ENCODE measurements around the gene LIMA1.

The LIMA1 gene

GRCh38 chr12:50198829-50199228 is 84.5 kb downstream of the LIMA1 start:
- Mint-ChIP-seq H3K36me3 (peaks cover 100% of the 10 kb centered on the region), H3K4me3 (no peak overlapping the region), H3K27ac (no peak overlapping the region), H3K4me1 (no peaks in the 10 kb centered on the region), H3K9me3 (no peaks in the 10 kb centered on the region)
- ATAC-seq (no peak), DNase-seq (ENCODE audit: low spot score in 2 of 2) (no peak)

- Mint-ChIP-seq H3K9me3 (no peaks in the 10 kb centered on the region), H3K4me1 (no peaks in the 10 kb centered on the region), H3K36me3 (peaks cover 97% of the 10 kb centered on the region), H3K4me3 (no peak overlapping the region), H3K27ac (no peak overlapping the region)
- no peak for ATAC-seq
- no peak for DNase-seq (ENCODE audit: low spot score in 2 of 2)
These were observed 86.0 kb downstream of the LIMA1 start for GRCh38 chr12:50197297-50197727.

- H3K4me3 Mint-ChIP-seq: no peak overlapping the region
- no peaks in the 10 kb centered on the region for H3K9me3 Mint-ChIP-seq
- no peaks in the 10 kb centered on the region for H3K4me1 Mint-ChIP-seq
- no peak for DNase-seq (ENCODE audit: low spot score in 2 of 2)
- no peak for ATAC-seq
- peaks cover 97% of the 10 kb centered on the region for H3K36me3 Mint-ChIP-seq
- no peak overlapping the region for H3K27ac Mint-ChIP-seq
These were observed 86.8 kb downstream of the LIMA1 start for GRCh38 chr12:50196537-50196936.

GRCh38 chr12:50195832-50196231 is 87.5 kb downstream of the LIMA1 start:
- no peaks in the 10 kb centered on the region for H3K4me1 Mint-ChIP-seq
- no peak overlapping the region for H3K27ac Mint-ChIP-seq
- DNase-seq (ENCODE audit: low spot score in 2 of 2) (no peak), ATAC-seq (no peak)
- H3K36me3 Mint-ChIP-seq: peaks cover 97% of the 10 kb centered on the region
- H3K4me3 Mint-ChIP-seq: no peak overlapping the region
- H3K9me3 Mint-ChIP-seq: no peaks in the 10 kb centered on the region

- no peaks in the 10 kb centered on the region for H3K9me3 Mint-ChIP-seq
- H3K36me3 Mint-ChIP-seq: peaks cover 91% of the 10 kb centered on the region
- DNase-seq (ENCODE audit: low spot score in 2 of 2): no peak
- no peak for ATAC-seq
- no peak overlapping the region for H3K27ac Mint-ChIP-seq
- H3K4me1 Mint-ChIP-seq: peaks cover 15% of the 10 kb centered on the region
- no peak overlapping the region for H3K4me3 Mint-ChIP-seq
These were observed 90.4 kb downstream of the LIMA1 start for GRCh38 chr12:50192908-50193307.

GRCh38 chr12:50192236-50192635 is 91.1 kb downstream of the LIMA1 start:
- peaks cover 22% of the 10 kb centered on the region for H3K4me1 Mint-ChIP-seq
- peaks cover 89% of the 10 kb centered on the region for H3K36me3 Mint-ChIP-seq
- ATAC-seq (no peak), DNase-seq (ENCODE audit: low spot score in 2 of 2) (no peak)
- no peaks in the 10 kb centered on the region for H3K9me3 Mint-ChIP-seq
- H3K4me3 Mint-ChIP-seq: no peak overlapping the region
- H3K27ac Mint-ChIP-seq: no peak overlapping the region

- H3K9me3 Mint-ChIP-seq: no peaks in the 10 kb centered on the region
- H3K27ac Mint-ChIP-seq: no peak overlapping the region
- ATAC-seq (no peak), DNase-seq (ENCODE audit: low spot score in 2 of 2) (no peak)
- H3K4me1 Mint-ChIP-seq: peaks cover 36% of the 10 kb centered on the region
- peaks cover 82% of the 10 kb centered on the region for H3K36me3 Mint-ChIP-seq
- no peak overlapping the region for H3K4me3 Mint-ChIP-seq
These were observed 92.5 kb downstream of the LIMA1 start for GRCh38 chr12:50190859-50191258.

- H3K4me3 Mint-ChIP-seq: peak overlapping the region; percentile 48
- H3K36me3 Mint-ChIP-seq: peaks cover 77% of the 10 kb centered on the region
- H3K27ac Mint-ChIP-seq: peak overlapping the region; percentile 92
- no peaks in the 10 kb centered on the region for H3K9me3 Mint-ChIP-seq
- H3K4me1 Mint-ChIP-seq: peaks cover 47% of the 10 kb centered on the region
- ATAC-seq: peak; percentile 33
- no peak for DNase-seq (ENCODE audit: low spot score in 2 of 2)
These were observed 94.3 kb downstream of the LIMA1 start for GRCh38 chr12:50188875-50189575.

GRCh38 chr12:50188241-50188781 is 95.0 kb downstream of the LIMA1 start:
- Mint-ChIP-seq H3K27ac (peak overlapping the region; percentile 92), H3K36me3 (peaks cover 80% of the 10 kb centered on the region), H3K9me3 (no peaks in the 10 kb centered on the region), H3K4me1 (peaks cover 47% of the 10 kb centered on the region), H3K4me3 (peak overlapping the region; percentile 48)
- no peak for ATAC-seq
- no peak for DNase-seq (ENCODE audit: low spot score in 2 of 2)

- Mint-ChIP-seq H3K9me3 (no peaks in the 10 kb centered on the region), H3K4me1 (peaks cover 47% of the 10 kb centered on the region), H3K4me3 (peak overlapping the region; percentile 48), H3K36me3 (peaks cover 80% of the 10 kb centered on the region), H3K27ac (peak overlapping the region; percentile 92)
- DNase-seq (ENCODE audit: low spot score in 2 of 2): peak in 1 of 2 donors; percentile 73
- ATAC-seq: peak; percentile 88
These were observed 96.0 kb downstream of the LIMA1 start for GRCh38 chr12:50187084-50187900.

GRCh38 chr12:50186681-50187080 is 96.6 kb downstream of the LIMA1 start:
- H3K9me3 Mint-ChIP-seq: no peaks in the 10 kb centered on the region
- H3K27ac Mint-ChIP-seq: peak overlapping the region; percentile 92
- H3K36me3 Mint-ChIP-seq: peaks cover 80% of the 10 kb centered on the region
- ATAC-seq (peak; percentile 23), DNase-seq (ENCODE audit: low spot score in 2 of 2) (no peak)
- H3K4me1 Mint-ChIP-seq: peaks cover 47% of the 10 kb centered on the region
- H3K4me3 Mint-ChIP-seq: peak overlapping the region; percentile 48

GRCh38 chr12:50185970-50186663 is 97.2 kb downstream of the LIMA1 start:
- H3K4me1 Mint-ChIP-seq: peaks cover 47% of the 10 kb centered on the region
- H3K4me3 Mint-ChIP-seq: peak overlapping the region; percentile 48
- H3K36me3 Mint-ChIP-seq: peaks cover 80% of the 10 kb centered on the region

GRCh38 chr12:50185301-50185895 is 97.9 kb downstream of the LIMA1 start:
- Mint-ChIP-seq H3K4me1 (peaks cover 47% of the 10 kb centered on the region), H3K36me3 (peaks cover 80% of the 10 kb centered on the region), H3K9me3 (no peaks in the 10 kb centered on the region), H3K4me3 (peak overlapping the region; percentile 48), H3K27ac (peak overlapping the region; percentile 92)
- no peak for ATAC-seq
- DNase-seq (ENCODE audit: low spot score in 2 of 2): no peak

More at GRCh38 chr12:50185970-50186663, 97.2 kb downstream of the LIMA1 start:
- DNase-seq (ENCODE audit: low spot score in 2 of 2) (no peak), ATAC-seq (no peak)
- H3K27ac Mint-ChIP-seq: peak overlapping the region; percentile 92
- no peaks in the 10 kb centered on the region for H3K9me3 Mint-ChIP-seq

- Mint-ChIP-seq H3K27ac (peak overlapping the region; percentile 92), H3K9me3 (no peaks in the 10 kb centered on the region), H3K36me3 (peaks cover 80% of the 10 kb centered on the region), H3K4me3 (no peak overlapping the region), H3K4me1 (peaks cover 45% of the 10 kb centered on the region)
- ATAC-seq (no peak), DNase-seq (ENCODE audit: low spot score in 2 of 2) (no peak)
These were observed 99.1 kb downstream of the LIMA1 start for GRCh38 chr12:50184261-50184660.

- H3K27ac Mint-ChIP-seq: peak overlapping the region; percentile 76
- H3K9me3 Mint-ChIP-seq: no peaks in the 10 kb centered on the region
- ATAC-seq (no peak), DNase-seq (ENCODE audit: low spot score in 2 of 2) (no peak)
- H3K4me1 Mint-ChIP-seq: peaks cover 27% of the 10 kb centered on the region
- no peak overlapping the region for H3K4me3 Mint-ChIP-seq
- H3K36me3 Mint-ChIP-seq: peaks cover 88% of the 10 kb centered on the region
These were observed 100.9 kb downstream of the LIMA1 start for GRCh38 chr12:50182461-50182860.

Data from stimulated activated effector memory CD8-positive, alpha-beta T cell treated with anti-CD3 and anti-CD28 coated beads, Interleukin-12 subunit alpha, Interleukin-12 subunit beta, amount 100 ng/mL, for 72 hours (primary cell).